SHP77 (cell line): ENCODE results near the gene CHSY1.
"Not testable (repeated sequence)": the region's sequence is repeated elsewhere in the genome, so short reads cannot be mapped to it uniquely, and the experiment has no call there.

Experiments
- DNase-seq, 2 experiments: peaks; one replicate each; lab custom pipeline; 2025; lab: John Stamatoyannopoulos, UW

Gene CHSY1

GRCh38 chr15:101244036-101244781, 7.6 kb downstream of the CHSY1 start:
- DNase-seq: no peak

DNA sequence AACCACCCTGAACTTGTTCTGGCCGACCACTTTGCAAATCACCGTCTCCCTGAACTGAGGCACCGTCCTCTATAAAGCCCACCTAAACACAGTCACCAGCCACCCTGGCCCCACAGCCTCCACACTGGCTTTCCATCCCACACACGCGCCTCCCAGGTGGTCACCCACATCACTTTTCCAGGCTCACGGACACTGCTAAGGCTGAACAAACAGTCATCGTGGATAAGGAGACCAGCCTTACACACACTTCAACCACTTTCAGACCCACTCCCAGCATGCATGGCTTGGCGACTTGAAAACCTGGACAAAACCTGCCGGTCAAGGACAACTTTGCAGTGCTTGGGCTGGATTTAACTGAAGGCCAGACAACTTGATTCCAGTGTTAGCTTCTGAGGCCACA, 8.4 kb downstream of the CHSY1 start:
- no peak for DNase-seq

DNA sequence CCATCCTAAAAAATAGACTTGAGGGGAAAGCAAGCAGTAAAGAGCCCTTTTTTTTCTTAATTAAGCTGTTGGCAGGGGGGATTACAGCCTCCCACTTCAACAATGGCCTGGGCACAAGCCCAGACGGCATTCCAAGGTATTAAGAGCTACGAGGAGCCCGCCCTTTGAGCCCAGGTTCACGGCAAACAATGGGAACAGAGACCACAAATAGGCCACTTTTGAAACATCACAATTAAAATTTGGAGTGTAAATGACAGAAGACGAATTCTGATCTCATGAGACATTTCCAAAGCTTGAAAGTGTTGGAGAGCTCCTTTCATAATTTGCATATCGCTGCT, 8.9 kb downstream of the CHSY1 start:
- no peak for DNase-seq

DNA sequence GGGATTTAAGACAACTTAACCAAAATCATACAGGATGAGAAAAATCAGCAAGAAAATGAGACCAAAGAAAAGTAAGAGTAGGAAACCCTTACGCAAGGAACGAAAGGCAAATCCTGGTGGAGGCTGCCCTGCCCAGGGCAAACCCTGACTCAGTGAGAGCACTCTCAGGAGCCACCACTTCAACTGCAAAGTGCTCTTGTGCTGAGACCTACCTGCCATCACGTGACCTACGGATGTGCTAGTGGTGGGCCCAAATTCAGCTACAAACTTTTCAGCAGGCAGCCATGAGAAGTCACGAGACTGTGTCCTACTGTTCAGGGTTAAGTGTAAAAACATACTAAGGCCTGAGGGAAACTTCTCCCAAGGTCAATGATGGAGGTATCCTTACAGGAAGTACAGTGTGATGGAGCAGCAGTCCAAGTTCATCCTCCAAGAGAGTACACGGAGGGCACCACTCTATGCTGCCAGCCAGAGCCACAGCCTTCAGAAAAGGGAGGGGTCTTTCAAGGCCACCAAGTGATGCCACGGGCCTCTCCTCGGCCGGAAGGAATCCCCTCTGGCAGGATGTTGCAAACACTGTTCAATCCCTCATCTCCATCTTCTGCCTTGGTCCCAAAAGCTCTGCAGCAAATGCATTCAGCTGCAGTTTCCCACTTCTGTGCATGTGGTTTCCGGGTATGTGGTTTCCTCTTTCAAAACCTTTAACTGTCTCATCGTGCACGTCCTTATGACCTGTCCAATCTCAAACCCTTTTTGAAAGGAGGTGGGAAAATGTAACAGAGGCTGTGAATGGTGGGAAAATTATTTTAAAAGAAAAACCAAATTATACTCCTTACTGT, 9.5 kb downstream of the CHSY1 start:
- DNase-seq: no peak

GRCh38 chr15:101240358-101240757, 11.5 kb downstream of the CHSY1 start:
- no peak for DNase-seq

- DNase-seq: no peak
These were observed 12.1 kb downstream of the CHSY1 start for GRCh38 chr15:101239724-101240136.

GRCh38 chr15:101237251-101237650, 14.6 kb downstream of the CHSY1 start:
- no peak for DNase-seq

GRCh38 chr15:101233651-101234280, 18.1 kb downstream of the CHSY1 start:
- DNase-seq: no peak

DNA sequence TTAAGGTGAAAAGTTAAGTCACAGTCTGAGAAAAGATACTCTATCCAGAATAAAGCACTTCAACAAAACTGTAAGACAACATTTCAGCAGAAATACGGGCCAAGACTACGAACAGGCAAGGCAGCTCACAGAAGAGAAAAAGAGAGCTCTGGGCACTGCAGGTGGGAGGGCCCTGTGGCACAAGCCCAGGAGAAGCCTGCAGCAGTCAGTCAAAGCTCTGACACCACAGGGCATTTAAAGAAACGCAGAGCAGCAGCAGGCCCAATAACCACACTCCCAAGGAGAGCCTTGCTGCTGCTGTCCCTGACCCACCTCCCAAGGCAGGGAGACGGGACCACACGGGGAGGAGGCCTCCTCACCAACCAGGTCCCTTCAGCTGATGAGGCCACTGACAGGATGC, 19.2 kb downstream of the CHSY1 start:
- DNase-seq: no peak

DNA sequence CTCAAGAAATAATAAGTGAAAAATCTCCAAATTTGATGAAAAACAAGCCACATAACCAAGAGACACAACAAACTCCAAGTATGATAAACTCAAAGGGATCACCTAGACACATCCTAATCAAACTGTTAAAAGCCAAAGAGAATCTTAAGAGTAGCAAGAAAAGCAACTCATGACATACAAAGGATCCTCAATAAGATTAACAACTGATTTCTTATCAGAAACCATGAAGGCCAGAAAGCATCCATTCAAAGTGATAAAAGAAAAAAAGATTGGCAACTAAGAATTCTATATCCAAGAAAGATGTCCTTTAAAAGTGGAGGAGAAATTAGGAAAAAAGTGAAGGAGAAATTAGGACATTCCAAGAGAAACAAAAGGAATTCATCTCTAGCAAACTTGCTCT, 23.5 kb downstream of the CHSY1 start:
- DNase-seq: no peak

DNA sequence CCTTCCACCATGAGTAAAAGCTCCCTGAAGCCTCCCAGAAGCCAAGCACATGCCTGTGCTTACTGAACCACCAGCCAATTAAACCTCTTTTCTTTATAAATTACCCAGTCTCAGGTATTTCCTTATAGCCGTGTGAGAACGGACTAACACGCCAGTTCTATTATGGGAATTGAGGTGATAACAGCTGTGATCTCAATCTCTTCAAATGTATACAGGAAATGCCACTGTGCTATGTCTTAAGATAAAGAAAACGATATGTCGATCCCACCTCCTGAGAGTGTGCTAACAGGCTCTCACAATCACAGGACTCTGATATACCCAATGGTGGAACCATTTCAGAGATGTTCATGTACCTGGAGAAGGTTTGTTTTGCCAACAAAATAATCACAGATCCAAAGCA, 26.2 kb downstream of the CHSY1 start:
- no peak for DNase-seq

DNA sequence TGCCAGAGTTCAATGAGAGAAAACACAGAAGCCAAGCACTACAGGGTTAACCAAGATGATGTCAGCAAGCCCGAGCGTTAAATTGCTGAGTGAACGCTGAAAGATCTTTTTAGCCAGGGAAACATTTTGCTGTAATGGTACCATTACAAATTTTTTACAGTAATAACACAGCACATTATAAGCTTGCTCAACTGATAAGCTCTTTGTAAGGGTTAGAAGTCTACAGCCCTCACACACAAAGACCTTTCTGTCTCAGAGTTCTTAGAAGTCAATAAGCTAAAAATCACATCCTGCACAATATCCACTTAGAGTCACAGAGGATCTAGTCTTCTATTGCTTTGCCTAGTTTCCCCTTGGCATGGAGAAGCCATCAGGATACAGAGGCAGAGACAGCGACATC, 29.9 kb downstream of the CHSY1 start:
- DNase-seq: no peak

GRCh38 chr15:101220060-101220459, 31.8 kb downstream of the CHSY1 start:
- DNase-seq: no peak

DNA sequence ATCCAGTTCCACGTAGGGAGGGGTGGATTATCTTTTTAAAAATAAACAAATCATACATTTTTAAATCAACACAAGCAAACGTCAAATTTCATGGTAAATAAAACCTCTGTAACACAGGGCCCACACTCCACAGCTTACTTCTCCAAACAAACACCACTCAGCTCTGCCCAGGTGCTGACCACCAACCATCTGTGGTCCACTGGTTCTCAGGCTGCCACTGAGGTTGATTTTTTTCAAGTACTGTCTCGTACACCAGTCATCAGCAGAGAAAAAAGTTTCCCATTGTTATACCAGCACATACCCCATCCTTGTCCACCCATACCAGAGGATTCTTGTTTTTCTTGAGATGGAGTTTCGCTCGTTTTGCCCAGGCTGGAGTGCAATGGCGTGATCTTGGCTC, 32.4 kb downstream of the CHSY1 start:
- DNase-seq: no peak

DNA sequence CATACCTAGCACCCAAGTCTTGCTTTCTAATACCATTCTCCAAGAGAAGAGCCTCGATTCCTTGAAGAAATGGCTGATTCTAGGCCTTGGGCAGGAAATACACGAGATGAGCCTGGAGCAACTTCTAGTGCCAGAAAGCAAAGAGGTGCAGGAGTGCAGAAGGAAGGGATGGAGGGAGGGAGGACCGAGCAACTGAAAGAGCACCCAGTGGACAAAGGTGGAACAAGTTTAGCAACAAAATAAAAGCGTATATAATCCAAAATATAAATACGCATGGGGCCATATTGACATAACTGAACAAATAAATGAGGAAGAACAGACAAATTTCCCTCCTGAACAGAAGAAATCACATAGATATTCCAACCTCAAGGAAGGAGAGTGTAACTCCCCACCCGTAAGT, 34.4 kb downstream of the CHSY1 start:
- no peak for DNase-seq

GRCh38 chr15:101216100-101216499, 35.7 kb downstream of the CHSY1 start:
- no peak for DNase-seq

- no peak for DNase-seq
These were observed 36.2 kb downstream of the CHSY1 start for GRCh38 chr15:101215681-101216080.

DNA sequence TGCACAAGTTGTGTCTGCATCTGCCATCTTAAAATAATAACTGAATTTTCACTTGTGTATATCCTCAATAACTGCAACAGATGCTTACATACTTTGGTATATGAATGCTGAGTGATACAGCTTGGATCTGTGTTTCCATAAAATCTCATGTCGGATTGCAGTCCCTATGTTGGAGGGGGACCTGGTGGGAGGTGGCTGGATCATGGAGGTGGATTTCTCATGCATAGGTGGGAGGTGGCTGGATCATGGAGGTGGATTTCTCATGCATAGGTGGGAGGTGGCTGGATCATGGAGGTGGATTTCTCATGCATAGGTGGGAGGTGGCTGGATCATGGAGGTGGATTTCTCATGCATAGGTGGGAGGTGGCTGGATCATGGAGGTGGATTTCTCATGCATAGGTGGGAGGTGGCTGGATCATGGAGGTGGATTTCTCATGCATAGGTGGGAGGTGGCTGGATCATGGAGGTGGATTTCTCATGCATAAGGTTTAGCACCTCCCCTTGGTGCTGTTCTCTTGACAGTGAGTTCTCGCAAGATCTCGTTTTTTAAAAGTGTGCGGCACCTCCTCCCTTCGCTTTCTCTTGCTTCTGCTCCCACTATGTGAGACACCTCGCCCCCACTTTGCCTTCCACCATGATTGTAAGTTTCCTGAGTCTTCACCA, 37.3 kb downstream of the CHSY1 start:
- not testable (repeated sequence) for DNase-seq

- DNase-seq: no peak
These were observed 38.3 kb downstream of the CHSY1 start for GRCh38 chr15:101213570-101213969.

DNA sequence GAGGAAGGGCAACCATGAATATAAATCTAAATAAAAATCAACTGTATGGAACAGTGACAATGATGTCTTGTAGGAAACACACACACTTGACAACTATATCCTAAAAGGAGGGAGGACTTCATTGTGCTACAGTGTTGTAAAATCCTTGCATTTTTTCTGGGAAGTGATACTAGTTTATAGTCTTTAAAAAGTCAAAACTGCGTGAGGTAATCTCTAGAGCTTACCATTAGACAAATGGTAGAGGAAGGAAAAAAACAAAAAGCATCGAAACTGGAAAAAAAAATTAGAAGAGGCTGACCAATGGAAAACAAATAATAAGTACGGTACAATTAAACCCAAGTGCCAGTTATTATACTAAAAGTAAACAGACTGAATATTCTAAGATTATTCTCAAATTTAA, 38.7 kb downstream of the CHSY1 start:
- DNase-seq: no peak

DNA sequence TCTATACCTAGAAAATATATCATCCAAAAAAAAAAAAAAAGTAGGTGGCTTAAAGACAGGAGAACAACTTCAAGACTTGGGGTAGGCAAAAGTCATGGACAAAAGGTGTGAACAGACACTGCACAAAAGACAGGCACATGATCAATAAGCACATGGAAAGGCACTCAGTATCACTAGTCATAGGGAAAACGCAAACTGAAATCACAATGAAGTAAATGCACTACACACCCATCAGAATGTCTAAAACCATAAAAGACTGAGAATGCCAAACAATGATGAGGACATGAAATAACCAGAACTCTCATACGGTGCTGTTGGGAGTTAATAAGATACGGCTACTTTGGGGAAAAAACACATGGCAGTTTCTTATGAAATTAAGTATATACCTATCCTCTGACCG, 40.0 kb downstream of the CHSY1 start:
- DNase-seq: no peak

DNA sequence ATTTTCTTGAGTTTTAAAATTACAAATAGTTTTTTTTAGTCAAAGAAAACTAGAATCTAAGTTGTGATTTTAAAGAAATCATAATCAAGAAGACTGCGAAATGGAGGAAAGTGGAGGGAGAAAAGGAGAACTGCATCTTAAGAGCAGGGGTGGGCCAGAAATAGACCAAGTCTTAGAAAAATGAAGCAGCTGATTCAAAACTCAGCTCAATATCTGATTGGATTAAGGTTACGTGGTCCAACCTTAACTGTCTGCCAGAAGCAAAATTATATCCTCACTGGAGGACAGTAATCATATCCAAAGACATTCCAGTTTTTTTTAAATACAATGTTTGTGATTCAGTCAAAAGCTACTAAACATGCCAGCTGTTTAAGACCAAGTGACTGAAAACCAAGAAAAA, 41.4 kb downstream of the CHSY1 start:
- no peak for DNase-seq

- no peak for DNase-seq
These were observed 41.8 kb downstream of the CHSY1 start for GRCh38 chr15:101210058-101210457.
